Right hindlimb (tissue), 1 donor: ENCODE measurements around the gene IGFBP3.
"Not testable (repeated sequence)": the region's sequence is repeated elsewhere in the genome, so short reads cannot be mapped to it uniquely, and the experiment has no call there.

ENCODE experiments used
- DNase-seq: peaks from one replicate; pipeline ENCODE4 v3.0.0-alpha.2; 2018

The IGFBP3 gene, protein sequence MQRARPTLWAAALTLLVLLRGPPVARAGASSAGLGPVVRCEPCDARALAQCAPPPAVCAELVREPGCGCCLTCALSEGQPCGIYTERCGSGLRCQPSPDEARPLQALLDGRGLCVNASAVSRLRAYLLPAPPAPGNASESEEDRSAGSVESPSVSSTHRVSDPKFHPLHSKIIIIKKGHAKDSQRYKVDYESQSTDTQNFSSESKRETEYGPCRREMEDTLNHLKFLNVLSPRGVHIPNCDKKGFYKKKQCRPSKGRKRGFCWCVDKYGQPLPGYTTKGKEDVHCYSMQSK

DNA sequence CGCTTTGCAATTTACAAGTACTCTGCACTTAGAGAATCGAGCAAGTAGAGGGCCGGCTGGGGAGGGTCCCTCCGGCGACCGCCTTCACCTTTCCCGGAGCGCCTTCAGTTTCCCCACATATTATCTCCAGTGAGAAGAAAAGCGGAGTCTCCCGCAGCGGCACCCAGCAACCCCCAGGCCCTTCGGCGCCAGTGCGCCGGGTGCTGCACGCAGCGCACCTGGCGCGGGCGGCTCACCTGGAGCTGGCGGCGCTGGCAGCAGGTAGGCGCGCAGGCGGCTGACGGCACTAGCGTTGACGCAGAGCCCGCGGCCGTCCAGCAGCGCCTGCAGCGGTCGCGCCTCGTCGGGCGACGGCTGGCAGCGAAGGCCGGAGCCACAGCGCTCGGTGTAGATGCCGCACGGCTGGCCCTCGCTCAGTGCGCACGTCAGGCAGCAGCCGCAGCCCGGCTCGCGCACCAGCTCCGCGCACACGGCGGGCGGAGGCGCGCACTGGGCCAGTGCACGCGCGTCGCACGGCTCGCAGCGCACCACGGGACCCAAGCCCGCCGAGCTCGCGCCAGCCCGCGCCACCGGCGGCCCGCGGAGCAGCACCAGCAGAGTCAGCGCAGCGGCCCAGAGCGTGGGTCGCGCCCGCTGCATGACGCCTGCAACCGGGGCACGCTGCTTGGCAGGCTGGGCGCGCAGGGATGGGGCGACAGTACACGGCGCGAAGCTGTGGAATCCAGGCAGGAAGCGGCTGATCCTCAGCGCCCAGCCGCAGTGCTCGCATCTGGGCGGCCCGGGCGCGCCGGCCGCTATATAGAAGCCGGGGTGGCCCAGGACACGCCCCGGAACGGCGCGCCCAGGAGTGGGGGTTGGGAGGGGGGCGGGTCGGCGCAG is at the start of gene IGFBP3:
Gene IGFBP3 (minus strand): TSS at position 771 of the 879 bp plus-strand sequence. CDS start 132 bp downstream, at position 639.
- peak; percentile 79 for DNase-seq

DNA sequence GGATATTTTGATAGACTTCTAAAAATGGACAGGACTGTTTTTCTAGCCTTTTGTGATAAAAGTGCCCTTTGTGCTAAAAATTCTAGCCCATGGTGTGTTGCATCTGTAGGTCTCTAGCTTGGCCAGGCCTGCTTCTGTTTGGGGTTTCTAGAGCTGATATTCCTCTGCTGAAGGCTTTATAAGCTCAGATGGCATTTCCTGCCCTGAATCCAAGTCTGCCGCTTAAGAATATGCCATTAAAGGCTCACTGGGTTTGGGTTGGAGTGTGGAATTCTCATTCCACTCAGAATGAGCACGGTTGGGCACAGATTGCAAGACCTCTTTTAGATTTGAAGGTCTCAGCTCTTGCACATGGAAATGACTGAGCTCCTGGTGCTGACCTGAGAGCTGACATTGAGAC is 49.4 kb upstream of the IGFBP3 start:
- no peak for DNase-seq

- no peak for DNase-seq
Observed at GRCh38 chr7:45969940-45970339, 48.9 kb upstream of the IGFBP3 start.

GRCh38 chr7:45968856-45969541 is 47.9 kb upstream of the IGFBP3 start:
- DNase-seq = no peak

- DNase-seq = no peak
Observed at GRCh38 chr7:45968312-45968711, 47.2 kb upstream of the IGFBP3 start.

DNA sequence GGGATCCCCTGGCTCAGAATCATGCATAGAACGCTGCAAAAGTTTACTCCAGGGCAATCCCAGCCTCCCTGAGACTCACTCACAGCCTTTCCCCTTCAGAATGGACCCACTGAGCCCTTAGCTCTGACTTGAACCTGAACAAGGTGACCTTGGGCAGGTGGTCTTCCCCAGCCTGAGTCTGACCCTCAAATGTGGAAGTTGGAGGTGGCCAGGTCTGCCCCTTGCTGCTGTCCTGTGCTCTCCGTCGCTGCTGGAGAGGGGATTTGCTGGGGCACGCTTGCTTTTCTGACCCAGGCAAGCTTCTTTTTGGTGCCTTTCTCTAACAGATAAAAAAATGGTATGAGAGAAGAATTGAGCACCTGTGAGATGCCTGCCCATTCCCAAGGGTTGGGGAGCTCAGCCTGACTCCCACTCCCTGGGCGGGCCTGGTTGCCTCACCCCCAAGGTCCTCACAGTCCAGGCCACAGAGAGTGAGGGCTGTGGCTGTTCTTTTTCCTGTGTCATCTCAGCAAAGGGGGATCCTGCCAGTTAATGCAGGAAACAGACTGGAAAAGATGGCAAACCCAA is 46.6 kb upstream of the IGFBP3 start:
- DNase-seq = no peak

- DNase-seq = no peak
Observed at GRCh38 chr7:45962861-45963260, 41.8 kb upstream of the IGFBP3 start.

- DNase-seq = no peak
Observed at GRCh38 chr7:45957721-45958120, 36.6 kb upstream of the IGFBP3 start.

DNA sequence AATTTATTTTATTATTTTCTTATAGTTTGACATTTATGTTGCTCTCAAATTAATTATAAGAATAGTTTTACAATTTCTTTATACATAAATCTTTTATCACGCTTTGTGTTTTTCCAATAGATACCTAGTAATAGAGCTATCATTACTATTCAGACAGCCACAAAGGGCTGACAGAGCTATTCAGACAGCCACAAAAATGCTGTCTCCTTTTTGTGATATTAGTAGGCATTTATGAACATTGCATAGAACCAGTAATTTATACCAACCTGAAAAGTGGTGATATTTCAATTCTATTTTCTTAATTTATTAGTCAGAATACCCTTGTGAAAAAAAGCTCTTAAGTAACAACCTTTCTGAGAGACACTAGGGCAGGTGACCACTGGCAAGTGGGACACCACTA is 34.2 kb upstream of the IGFBP3 start:
- DNase-seq = no peak

- DNase-seq = not testable (repeated sequence)
Observed at GRCh38 chr7:45953055-45953454, 32.0 kb upstream of the IGFBP3 start.

DNA sequence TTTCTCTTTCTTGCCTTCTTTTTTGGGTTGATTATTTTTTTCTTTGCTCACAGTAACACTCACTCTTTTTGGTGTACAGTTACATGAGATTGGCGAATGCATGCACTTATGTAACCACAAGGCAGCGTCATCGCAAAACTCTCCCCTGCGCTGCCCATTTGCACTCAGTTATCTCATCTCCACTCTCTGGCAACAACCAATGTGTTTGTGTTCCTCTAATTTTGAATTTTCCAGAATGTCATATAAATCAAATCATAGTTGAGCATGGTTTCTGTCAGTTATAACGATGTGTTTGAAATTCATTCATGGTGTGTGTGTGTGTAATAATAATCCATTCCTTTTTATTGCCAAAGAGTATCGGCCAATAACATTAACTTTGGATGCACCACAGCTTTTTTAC is 23.0 kb upstream of the IGFBP3 start:
- no peak for DNase-seq

DNA sequence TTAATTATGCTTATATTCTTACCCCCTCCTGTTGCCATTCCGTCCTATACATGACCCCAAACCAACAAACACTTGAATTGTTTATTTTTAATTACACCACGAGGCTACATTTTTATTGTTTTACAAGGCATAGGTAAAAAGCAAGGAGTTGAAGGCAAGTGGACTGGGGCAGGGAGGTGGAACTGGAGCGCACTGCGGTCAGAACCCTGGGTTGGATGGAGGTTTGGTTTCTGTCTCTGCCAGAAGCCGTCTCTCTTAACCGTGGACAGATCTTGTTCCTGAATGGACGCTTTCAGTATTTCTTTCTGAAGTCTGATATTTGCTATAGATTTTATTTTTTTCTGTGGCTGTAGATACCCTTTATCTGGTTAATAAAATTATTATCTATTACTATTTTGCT is 19.9 kb upstream of the IGFBP3 start:
- no peak for DNase-seq

GRCh38 chr7:45940237-45940781 is 19.2 kb upstream of the IGFBP3 start:
- not testable (repeated sequence) for DNase-seq

- DNase-seq = no peak
Observed at GRCh38 chr7:45939574-45939973, 18.5 kb upstream of the IGFBP3 start.

DNA sequence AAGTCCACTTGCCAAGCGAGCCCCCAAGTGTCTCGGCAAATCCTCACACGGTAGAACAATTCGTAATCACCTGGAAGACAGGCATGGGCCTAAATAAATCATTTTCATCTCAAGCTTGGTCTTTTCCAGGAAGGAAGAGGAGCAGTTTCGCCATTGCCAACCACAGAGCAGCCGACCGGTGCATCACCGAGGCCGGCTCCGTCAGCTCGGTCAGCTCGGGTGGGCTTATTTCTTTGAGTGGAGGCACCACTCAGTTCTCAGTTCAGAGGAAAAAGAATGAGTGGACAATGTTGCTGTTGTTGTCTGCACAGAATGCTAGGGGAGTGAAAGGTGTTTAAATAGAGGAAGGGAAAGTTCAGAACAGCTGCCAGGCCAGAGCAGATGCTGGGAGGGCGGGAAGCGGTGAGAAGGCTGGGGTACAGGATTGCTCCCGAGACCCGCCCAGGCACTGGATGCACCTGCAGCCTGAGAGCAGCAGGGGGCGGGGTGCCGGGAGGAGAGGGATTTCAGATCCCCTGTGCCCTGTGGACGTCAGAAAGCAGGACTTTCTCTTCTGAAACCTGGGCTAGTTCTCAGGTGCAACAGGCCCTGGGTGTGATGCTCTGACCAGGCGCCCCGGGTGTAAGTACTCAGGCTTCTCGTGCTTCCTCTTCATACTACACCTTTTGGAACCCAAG is 17.7 kb upstream of the IGFBP3 start:
- DNase-seq = no peak

GRCh38 chr7:45937862-45938261 is 16.8 kb upstream of the IGFBP3 start:
- no peak for DNase-seq

DNA sequence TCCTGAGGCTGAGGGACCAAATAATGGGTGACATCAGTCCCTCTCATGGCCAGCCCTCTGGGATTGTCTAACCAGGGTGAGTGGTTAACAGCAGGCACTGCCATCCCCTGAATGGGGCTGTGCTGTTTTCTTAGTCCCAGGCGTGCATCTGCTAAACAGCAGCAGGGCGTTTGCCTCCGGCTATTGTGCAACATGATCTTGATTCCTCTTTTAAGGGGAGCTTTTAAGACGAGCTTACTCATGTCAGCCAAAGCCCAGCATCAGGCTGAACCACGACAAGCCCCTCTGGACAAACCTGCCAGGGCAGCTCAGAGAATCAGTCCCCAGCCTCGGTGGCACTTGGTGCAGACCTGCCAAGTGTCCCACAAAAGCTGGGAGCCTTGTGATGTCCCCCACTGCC is 16.2 kb upstream of the IGFBP3 start:
- no peak for DNase-seq

DNA sequence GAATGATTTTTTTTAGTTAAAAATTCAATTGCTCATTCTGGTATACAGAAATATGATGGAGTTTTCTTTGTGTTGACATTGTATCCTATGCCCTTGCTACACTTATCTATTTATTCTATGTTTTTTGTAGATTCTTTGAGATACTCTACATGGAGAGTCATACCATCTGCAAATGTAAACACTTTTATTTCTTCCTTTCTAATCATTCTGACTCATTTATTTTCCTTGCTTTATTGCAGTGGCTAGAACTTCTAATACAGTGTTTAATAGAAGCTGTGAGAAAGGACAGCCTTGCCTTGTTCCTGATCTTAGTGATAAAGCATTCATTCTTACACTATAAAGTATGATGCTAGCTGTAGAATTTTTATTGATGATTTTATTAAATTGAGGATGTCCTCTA is 9.9 kb upstream of the IGFBP3 start:
- DNase-seq = no peak

- DNase-seq = no peak
Observed at GRCh38 chr7:45927721-45928120, 6.6 kb upstream of the IGFBP3 start.

- no peak for DNase-seq
Observed at GRCh38 chr7:45924283-45924682, 3.2 kb upstream of the IGFBP3 start.

DNA sequence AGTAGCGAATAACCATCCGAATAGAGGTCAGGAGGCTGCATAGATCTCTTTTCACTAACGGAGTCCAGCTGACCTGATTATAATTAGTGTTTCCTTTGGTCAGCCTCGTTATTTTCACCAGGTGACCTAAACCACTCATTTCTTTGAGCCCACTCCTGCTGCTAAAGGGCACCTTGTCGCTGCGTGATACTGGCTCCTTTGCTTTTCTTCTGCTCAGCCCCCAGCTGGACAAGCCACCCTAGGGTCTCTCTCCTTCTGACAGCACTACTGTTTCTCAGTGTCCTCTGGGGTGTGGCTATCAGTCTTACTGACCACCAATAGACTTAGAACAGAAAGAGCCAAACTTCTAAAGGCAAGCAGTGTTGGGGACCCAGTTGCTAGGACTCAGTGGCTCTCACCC is 2.7 kb upstream of the IGFBP3 start:
- DNase-seq = no peak

- DNase-seq = peak; percentile 88
Observed at GRCh38 chr7:45923290-45923689, 2.2 kb upstream of the IGFBP3 start.
